Astrocyte (in vitro differentiated cells and primary cell): ENCODE data around the gene RBM20. TPM values are rescaled to one million over a fixed set of nuclear protein-coding genes. Genes with fewer than 3 reads are reported as not detected.

ENCODE experiments used
- DNase-seq: peaks from one replicate; pipeline ENCODE4 v3.0.0-alpha.2; 2010; ENCODE audit warnings: low read depth
- FAIRE-seq: peaks from 2 replicates; lab custom pipeline; 2011; peaks lifted over from hg19 to GRCh38; lab: Jason Lieb, UNC
- H2AFZ ChIP-seq: 2 replicates; pipeline ENCODE4 v1.6.0; 2012; ENCODE audit warnings: low read depth, low read length, inconsistent platforms
- H3K27ac ChIP-seq: 2 replicates; pipeline ENCODE4 v1.5.1; 2011; ENCODE audit warnings: low read depth, low read length, inconsistent platforms
- H3K27me3 ChIP-seq: 2 replicates; pipeline ENCODE4 v1.6.0; 2011; ENCODE audit warnings: low read length, inconsistent platforms; ENCODE audit not compliant: insufficient read depth
- H3K36me3 ChIP-seq: 2 replicates; pipeline ENCODE4 v1.5.1; 2011; ENCODE audit warnings: low read length, inconsistent platforms; ENCODE audit not compliant: insufficient read depth
- H3K4me1 ChIP-seq: 2 replicates; pipeline ENCODE4 v1.5.1; 2011; ENCODE audit warnings: low read length, inconsistent platforms; ENCODE audit not compliant: insufficient read depth
- H3K4me2 ChIP-seq: 2 replicates; pipeline ENCODE4 v1.6.0; 2012; ENCODE audit warnings: low read length, inconsistent platforms
- H3K4me3 ChIP-seq: 2 replicates; pipeline ENCODE4 v1.5.1; 2011; ENCODE audit warnings: low read depth, mild to moderate bottlenecking, low read length, inconsistent platforms; ENCODE audit not compliant: insufficient read depth
- H3K79me2 ChIP-seq: 2 replicates; pipeline ENCODE4 v1.6.0; 2012; ENCODE audit warnings: mild to moderate bottlenecking, low read length, inconsistent platforms; ENCODE audit not compliant: insufficient read depth
- H3K9ac ChIP-seq: 2 replicates; pipeline ENCODE4 v1.6.0; 2012; ENCODE audit warnings: mild to moderate bottlenecking, low read length, inconsistent platforms
- H3K9me3 ChIP-seq: 2 replicates; pipeline ENCODE4 v1.5.1; 2012; ENCODE audit warnings: low read depth, mild to moderate bottlenecking, low read length, inconsistent platforms; ENCODE audit not compliant: insufficient read depth
- H4K20me1 ChIP-seq: 2 replicates; pipeline ENCODE4 v1.6.0; 2012; ENCODE audit warnings: low read length, inconsistent platforms; ENCODE audit not compliant: insufficient read depth
- H3K27ac Mint-ChIP-seq: one replicate; pipeline ENCODE4 v1.8.0; 2021; ENCODE audit warnings: mild to moderate bottlenecking, mixed read lengths; ENCODE audit not compliant: unreplicated experiment
- H3K27me3 Mint-ChIP-seq: one replicate; pipeline ENCODE4 v1.8.0; 2021; ENCODE audit warnings: low read depth, mixed read lengths; ENCODE audit not compliant: unreplicated experiment
- H3K36me3 Mint-ChIP-seq: one replicate; pipeline ENCODE4 v1.8.0; 2021; ENCODE audit warnings: low read depth, mixed read lengths; ENCODE audit not compliant: unreplicated experiment
- H3K4me1 Mint-ChIP-seq: one replicate; pipeline ENCODE4 v1.8.0; 2021; ENCODE audit warnings: low read depth, mixed read lengths; ENCODE audit not compliant: unreplicated experiment
- H3K4me3 Mint-ChIP-seq: one replicate; pipeline ENCODE4 v1.8.0; 2021; ENCODE audit warnings: mild to moderate bottlenecking, moderate library complexity, mixed read lengths; ENCODE audit not compliant: unreplicated experiment
- H3K9me3 Mint-ChIP-seq: one replicate; pipeline ENCODE4 v1.8.0; 2021; ENCODE audit warnings: mild to moderate bottlenecking, mixed read lengths; ENCODE audit not compliant: unreplicated experiment
- CTCF ChIP-seq: IDR thresholded peaks from 2 replicates; pipeline ENCODE4 v1.5.1; 2011; ENCODE audit warnings: low read depth, mild to moderate bottlenecking, inconsistent platforms, low read length, moderate library complexity; ENCODE audit not compliant: insufficient read depth
- EZH2 ChIP-seq: IDR thresholded peaks from 2 replicates; pipeline ENCODE4 v1.6.1; 2012; ENCODE audit warnings: mild to moderate bottlenecking, low read length, inconsistent platforms; ENCODE audit not compliant: insufficient read depth
- total RNA-seq: library from RNA; stranded (reverse); gene quantifications from 2 replicates; pipeline ENCODE4 v1.2.1, GENCODE V29; 2021

The RBM20 gene
- total RNA-seq, 1 donor from 2014 or later, result 1.5 TPM

GRCh38 chr10:110802551-110803238, 158.6 kb downstream of the RBM20 start:
- Histone ChIP-seq H3K27ac (peak overlapping the region; percentile 21), H3K79me2 (no peaks in the 10 kb centered on the region), H3K27me3 (no peaks in the 10 kb centered on the region), H2AFZ (peak overlapping the region; percentile 58), H3K9me3 (no peaks in the 10 kb centered on the region), H3K4me2 (peak overlapping the region; percentile 64), H3K9ac (peak overlapping the region; percentile 2), H3K4me1 (peaks cover 17% of the 10 kb centered on the region), H3K36me3 (no peaks in the 10 kb centered on the region), H4K20me1 (no peaks in the 10 kb centered on the region), H3K4me3 (no peak overlapping the region)
- DNase-seq (peak; percentile 94), FAIRE-seq (no peak)
- no peak overlapping the region for H3K4me3 Mint-ChIP-seq
- H3K36me3 Mint-ChIP-seq, result peaks cover 4% of the 10 kb centered on the region
- TF ChIP-seq EZH2, result no peak
- TF ChIP-seq CTCF, result no peak
- no peaks in the 10 kb centered on the region for H3K27me3 Mint-ChIP-seq
- H3K9me3 Mint-ChIP-seq, result no peaks in the 10 kb centered on the region
- H3K4me1 Mint-ChIP-seq, result peaks cover 8% of the 10 kb centered on the region
- peak overlapping the region; percentile 94 for H3K27ac Mint-ChIP-seq

- no peak for FAIRE-seq
These were observed 159.2 kb downstream of the RBM20 start for GRCh38 chr10:110803239-110803749.

More at GRCh38 chr10:110803239-110803749, 159.2 kb downstream of the RBM20 start:
- H3K4me2 ChIP-seq, result peak overlapping the region; percentile 64
- DNase-seq, result no peak
- Mint-ChIP-seq H3K9me3 (no peaks in the 10 kb centered on the region), H3K4me1 (peaks cover 8% of the 10 kb centered on the region), H3K27ac (no peak overlapping the region), H3K36me3 (peaks cover 4% of the 10 kb centered on the region), H3K4me3 (no peak overlapping the region), H3K27me3 (peaks cover under 1% of the 10 kb centered on the region)
- H3K79me2 ChIP-seq, result no peaks in the 10 kb centered on the region
- no peaks in the 10 kb centered on the region for H3K36me3 ChIP-seq
- H3K4me1 ChIP-seq, result peaks cover 17% of the 10 kb centered on the region
- H3K27ac ChIP-seq, result no peak overlapping the region
- H4K20me1 ChIP-seq, result no peaks in the 10 kb centered on the region
- no peak for TF ChIP-seq EZH2
- TF ChIP-seq CTCF, result no peak
- no peak overlapping the region for H2AFZ ChIP-seq
- H3K9ac ChIP-seq, result no peak overlapping the region
- H3K27me3 ChIP-seq, result no peaks in the 10 kb centered on the region
- no peaks in the 10 kb centered on the region for H3K9me3 ChIP-seq
- no peak overlapping the region for H3K4me3 ChIP-seq
